ENCODE results near the gene MRM2.

GRCh38 chr7:2233926-2234325 is 8.1 kb downstream of the MRM2 start:
- no peak for TF ChIP-seq EZH2 (IDR thresholded peaks at IDR 0.05)
- no peak for TF ChIP-seq POLR2AphosphoS5 (IDR thresholded peaks at IDR 0.05; ENCODE audit: borderline replicate concordance, low read depth, low read length)
- no peak for TF ChIP-seq FOXP2 (optimal IDR thresholded peaks at IDR 0.05; ENCODE audit: control extremely low read depth, extremely low read length, insufficient read depth)

Measured in SK-N-MC (cell line).